LHCN-M2 (cell line): ENCODE results near the gene ZDHHC24. TPM values are rescaled to one million over a fixed set of nuclear protein-coding genes. Genes with fewer than 3 reads are reported as not detected.
"Not testable (repeated sequence)": the region's sequence is repeated elsewhere in the genome, so short reads cannot be mapped to it uniquely, and the experiment has no call there.

Source experiments
- DNase-seq: peaks from one replicate; pipeline ENCODE4 v3.0.0-alpha.2; 2012; ENCODE audit warnings: low read depth
- polyA plus RNA-seq: library from polyadenylated mRNA; unstranded; fragments of >200 nt; gene quantifications from one replicate; pipeline ENCODE4 v1.2.1, GENCODE V29; 2012; ENCODE audit warnings: missing spikeins
- total RNA-seq: library from RNA; depleted of rRNA; stranded (reverse); fragments of >200 nt; gene quantifications from 2 replicates; pipeline ENCODE4 v1.2.3, GENCODE V29; 2014; rRNA removed

ZDHHC24 gene, protein sequence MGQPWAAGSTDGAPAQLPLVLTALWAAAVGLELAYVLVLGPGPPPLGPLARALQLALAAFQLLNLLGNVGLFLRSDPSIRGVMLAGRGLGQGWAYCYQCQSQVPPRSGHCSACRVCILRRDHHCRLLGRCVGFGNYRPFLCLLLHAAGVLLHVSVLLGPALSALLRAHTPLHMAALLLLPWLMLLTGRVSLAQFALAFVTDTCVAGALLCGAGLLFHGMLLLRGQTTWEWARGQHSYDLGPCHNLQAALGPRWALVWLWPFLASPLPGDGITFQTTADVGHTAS
- 20.1 and 24.8 TPM in 2 replicates for total RNA-seq
- 7.6 TPM for polyA plus RNA-seq

- DNase-seq = peak; percentile 97
These were observed at the start of gene ZDHHC24 for GRCh38 chr11:66545701-66546367. ZDHHC24 (minus strand) TSS chr11:66546048; CDS start chr11:66546003, 45 bp downstream.

GRCh38 chr11:66595245-66595904, 49.5 kb upstream of the ZDHHC24 start:
- DNase-seq = no peak

- DNase-seq = no peak
These were observed 47.8 kb upstream of the ZDHHC24 start for GRCh38 chr11:66593650-66594049.

GRCh38 chr11:66593303-66593635, 47.4 kb upstream of the ZDHHC24 start:
- no peak for DNase-seq

DNA sequence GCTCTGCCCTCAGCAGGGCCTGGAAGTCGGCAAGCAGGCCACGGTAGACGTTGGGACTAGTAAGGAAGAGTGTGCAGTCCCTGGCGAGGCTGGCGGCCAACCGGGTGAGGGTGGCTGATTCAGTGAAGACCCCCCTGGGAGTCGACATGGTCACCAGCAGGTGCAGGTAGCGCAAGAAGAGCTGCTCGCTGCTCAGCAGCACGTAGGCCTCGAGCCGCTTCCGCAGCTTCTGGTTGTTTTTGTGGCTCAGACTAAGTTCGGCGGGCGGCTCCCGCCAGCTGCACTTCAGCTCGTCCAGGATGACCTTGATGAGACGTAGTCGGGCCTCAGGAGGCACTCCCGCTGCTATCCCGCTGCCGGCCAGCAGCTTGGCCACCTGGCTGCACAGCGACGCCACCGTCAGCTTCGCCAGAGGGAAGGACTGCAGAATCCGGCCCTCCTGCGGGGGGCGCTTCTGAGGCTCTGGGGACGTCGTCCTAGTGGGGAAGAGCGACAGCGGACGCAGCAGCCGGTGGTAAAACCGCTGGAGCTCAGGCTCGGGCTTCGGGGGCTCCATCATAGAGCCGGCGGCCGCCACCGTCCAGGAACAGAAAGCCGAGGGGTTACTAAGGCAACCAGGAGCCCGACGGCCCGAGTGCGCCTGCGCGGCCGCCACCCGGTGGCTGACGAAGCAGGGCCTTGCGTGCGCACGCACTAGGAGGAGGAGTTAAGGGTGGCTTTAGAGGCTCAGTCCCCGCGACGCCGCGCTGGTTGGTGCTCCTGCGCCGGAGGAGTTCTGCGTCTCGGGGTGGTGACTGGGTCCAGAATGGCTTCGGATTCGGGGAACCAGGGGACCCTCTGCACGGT, 46.8 kb upstream of the ZDHHC24 start, which contains the start of the genes CCDC87 and CCS:
Gene CCDC87, minus strand, starts transcription at position 607 of the 846 bp plus-strand sequence. Its CDS starts 48 bp downstream, at position 559.
Gene CCS, plus strand, starts transcription at position 729 of the 846 bp plus-strand sequence. Its CDS starts 77 bp downstream, at position 806.
- peak; percentile 90 for DNase-seq

- no peak for DNase-seq
These were observed 45.3 kb upstream of the ZDHHC24 start for GRCh38 chr11:66591175-66591574.

GRCh38 chr11:66589996-66590675, 44.3 kb upstream of the ZDHHC24 start:
- DNase-seq = no peak

DNA sequence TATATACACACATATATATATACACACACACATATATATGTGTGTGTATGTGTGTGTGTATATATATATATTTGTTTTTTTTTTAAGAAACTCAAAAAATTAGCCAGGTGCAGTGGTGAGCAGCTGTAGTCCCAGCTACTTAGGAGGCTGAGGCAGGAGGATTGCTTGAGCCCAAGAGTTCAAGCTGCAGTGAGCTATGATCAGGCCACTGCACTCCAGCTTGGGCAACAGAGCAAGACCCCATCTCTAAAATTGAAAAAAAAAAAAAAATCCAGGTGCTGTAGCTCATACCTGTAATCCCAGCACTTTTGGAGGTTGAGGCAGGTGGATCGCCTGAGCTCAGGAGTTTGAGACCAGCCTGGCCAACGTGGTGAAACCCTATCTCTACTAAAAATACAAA, 43.5 kb upstream of the ZDHHC24 start:
- DNase-seq = not testable (repeated sequence)

DNA sequence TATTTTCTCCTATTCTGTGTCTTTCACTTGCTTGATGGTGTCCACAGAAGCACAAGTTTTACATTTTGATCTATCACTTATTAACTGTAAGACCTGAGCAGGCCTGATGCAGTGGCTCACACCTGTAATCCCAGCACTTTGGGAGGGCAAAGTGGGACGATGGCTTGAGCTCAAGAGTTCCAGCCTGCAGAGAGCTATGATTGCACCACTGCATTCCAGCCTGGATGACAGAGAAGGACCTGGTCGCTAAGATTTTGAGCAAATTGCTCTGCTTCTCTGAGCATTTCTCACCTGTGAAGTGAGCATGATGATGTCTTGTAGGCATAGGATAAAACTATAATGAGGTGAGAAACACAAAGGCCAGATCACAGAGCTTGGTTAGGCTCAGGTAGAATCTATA, 40.3 kb upstream of the ZDHHC24 start:
- no peak for DNase-seq

DNA sequence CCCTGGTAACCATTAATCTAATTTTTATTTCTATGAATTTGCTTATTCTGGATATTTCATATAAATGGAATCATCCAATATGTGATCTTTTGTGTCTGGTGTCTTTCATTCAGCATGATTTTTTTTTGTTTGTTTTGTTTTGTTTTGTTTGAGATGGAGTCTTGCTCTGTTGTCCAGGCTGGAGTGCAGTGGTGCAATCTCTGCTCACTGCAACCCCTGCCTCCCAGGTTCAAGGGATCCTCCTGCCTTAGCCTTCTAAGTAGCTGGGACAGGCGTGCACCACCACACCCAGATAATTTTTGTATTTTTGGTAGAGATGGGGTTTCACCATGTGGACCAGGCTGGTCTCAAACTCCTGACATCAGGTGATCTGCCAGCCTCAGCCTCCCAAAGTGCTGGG, 39.6 kb upstream of the ZDHHC24 start:
- DNase-seq = not testable (repeated sequence)

GRCh38 chr11:66582565-66583147, 36.8 kb upstream of the ZDHHC24 start:
- DNase-seq = not testable (repeated sequence)

DNA sequence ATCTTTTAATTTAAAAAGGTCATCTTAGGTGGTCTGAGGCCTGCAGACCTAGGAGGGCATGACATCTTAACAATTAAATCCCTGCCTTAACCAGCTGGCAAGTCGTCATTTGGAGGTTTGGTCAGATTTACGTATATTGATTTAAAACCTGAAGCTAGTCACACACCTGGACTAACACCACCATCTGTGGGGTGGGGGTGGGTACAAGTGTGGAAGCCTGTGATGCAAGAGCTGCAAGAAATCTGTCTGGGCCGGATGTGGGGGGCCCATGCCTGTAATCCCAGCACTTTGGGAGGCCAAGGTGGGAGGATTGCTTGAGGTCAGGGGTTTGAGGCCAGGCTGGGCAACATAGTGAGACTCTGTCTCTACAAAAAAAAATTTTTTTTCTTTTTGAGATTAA, 35.4 kb upstream of the ZDHHC24 start:
- DNase-seq = no peak

GRCh38 chr11:66580803-66581202, 35.0 kb upstream of the ZDHHC24 start:
- no peak for DNase-seq

DNA sequence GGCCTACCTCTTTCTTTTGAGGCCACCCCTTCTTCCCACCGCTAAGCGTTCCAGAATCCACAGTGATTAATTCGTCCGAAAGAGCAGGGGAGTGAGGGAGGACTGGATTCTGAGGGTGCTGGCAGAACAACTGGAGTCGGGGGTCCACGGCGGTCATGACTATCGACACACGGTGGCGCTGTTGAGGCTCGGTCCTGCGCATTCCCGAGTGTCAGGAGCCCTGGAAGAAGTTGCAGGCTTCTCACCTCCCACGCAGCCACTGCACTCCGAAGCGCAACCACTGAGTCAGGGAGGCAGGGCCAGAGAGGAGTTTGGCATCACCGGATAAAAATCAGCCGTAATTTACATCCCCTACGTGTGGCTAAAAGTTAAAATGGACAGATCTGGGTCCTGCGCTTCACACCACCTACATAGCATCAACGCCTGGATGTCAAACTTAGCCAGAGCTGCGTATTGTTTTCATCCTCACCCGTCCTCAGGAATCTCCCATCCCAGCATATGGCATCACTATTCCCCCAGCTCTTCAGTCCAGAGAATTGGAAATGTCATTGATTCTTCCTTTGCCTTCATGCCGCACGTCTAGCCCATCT, 33.3 kb upstream of the ZDHHC24 start:
- peak; percentile 43 for DNase-seq

GRCh38 chr11:66570850-66571180, 25.0 kb upstream of the ZDHHC24 start:
- no peak for DNase-seq

DNA sequence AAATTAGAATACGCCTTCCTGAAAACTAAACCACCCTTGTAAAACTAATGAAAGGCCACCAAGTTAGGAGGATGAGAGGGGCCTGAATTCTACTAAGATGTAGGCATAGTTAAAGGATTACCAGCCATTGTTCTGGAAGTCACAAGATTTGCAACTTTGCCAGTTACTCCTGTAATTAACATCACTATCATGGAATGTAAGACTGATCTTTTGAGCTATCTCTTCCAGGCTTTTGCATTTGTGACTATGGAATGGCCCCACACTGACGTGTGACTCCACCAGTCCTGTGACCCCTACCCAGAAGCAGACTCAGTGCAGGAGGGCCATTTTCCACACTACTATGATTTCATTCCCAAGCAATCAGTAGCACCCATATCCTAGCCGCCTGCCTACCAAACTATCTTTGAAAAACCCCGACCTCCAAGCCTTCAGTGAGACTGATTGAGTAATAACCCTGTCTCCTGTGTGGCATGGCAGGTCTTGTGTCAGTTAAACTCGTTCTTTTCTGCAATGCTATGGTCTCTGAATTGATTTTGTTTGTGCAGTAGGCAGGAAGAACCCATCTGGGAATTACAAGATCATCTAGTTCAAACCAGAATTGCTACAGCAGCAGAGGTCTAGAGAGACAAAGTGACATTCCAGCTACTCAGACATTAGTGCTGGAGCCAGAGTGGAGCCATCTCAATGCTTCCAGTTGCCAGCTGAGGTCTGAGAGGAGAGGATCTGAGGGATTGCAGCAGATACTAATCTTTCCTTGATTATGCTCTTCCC, 24.4 kb upstream of the ZDHHC24 start:
- DNase-seq = no peak

GRCh38 chr11:66569076-66569475, 23.2 kb upstream of the ZDHHC24 start:
- no peak for DNase-seq

DNA sequence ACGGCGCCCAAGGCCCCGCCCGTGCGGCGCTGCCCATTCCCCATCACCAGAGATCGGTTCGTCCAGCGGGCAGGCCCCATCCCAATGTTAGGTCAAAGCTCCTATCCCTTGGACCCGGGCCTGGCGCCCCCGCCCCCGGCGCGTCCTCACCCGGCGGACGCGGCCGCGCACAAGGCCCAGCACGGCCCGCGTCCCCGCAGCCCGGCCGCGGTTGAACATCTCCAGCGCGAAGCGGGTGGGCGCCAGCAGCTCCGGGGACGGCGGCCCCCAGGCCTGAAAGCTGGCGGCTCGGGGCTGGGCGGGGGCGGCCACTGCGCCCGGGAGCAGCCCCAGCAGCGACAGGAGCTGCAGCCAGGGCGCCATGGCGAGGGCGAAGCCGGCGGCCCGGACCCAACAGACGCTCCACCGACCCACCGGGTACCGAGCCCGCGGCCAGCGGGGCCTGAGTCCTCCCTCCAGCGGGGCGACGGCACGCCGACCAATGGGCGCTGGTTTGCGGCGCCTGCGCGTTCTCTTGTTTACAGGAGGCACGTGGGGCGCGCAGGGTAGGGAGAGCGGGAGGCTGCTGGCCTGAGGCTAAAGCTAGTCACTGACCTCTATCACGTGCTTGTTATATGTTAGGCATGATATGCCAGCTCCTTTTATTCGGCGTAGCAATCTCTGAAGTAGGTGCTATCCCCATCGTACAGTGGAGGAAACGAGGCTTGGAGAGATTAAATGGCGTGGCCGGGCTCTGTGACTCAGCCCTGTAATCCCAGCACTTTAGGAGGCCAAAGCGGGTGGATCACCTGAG, 22.5 kb upstream of the ZDHHC24 start, which contains the start of gene CTSF:
Gene CTSF, minus strand, starts transcription at position 483 of the 793 bp plus-strand sequence. Its CDS starts 120 bp downstream, at position 363.
- peak; percentile 75 for DNase-seq

DNA sequence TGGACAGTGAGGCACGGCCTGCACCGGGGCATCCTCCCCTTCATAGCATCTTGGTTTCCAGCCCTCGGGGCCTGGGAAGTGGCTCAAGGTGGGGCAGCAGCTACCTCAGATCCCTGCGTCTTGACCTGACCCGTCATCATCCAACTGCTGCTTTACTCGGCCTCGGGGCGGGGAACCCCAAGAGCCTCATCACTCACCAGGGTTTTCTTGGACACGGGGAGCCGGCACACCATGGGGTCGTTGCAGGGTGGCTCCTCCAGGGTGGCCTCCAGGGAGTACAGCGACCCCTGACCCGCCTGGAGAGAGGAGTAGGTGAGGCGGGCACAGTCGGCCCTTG, 21.9 kb upstream of the ZDHHC24 start:
- no peak for DNase-seq
